ENCODE measurements around the gene ZNF654.

Gene ZNF654

DNA sequence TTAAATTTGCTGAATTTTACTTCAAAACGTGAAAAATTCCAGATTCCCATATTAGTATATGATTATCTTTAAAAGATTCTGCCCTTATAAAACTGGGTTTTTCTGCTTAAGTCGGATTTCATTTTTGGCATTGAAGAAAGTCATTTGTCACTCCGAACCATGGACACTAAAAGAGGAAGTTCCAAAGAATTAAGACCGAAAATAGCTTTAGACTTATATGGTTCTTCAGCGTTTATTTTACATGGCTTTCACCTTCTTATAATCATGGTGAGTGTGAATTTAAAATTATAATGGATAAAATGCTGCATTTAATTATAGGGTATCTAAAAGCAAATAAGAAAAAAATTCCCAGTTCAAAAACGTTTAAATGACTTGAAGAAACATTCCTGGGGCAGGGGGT is 91.8 kb downstream of the ZNF654 start:
- Histone ChIP-seq H3K9ac (peak overlapping the region; percentile 81; the same call in 1 of the 2 replicates), H3K36me3 (ENCODE audit: insufficient read depth) (no peaks in the 10 kb centered on the region), H3K27me3 (ENCODE audit: insufficient read depth, low read depth) (no peaks in the 10 kb centered on the region), H4K20me1 (ENCODE audit: insufficient read depth) (no peaks in the 10 kb centered on the region), H3K27ac (no peak overlapping the region), H2AFZ (ENCODE audit: low read depth) (no peak overlapping the region), H3K79me2 (ENCODE audit: insufficient read depth, low read depth) (peaks cover 21% of the 10 kb centered on the region), H3K4me1 (ENCODE audit: low read depth, poor library complexity, severe bottlenecking) (peaks cover 17% of the 10 kb centered on the region), H3K4me2 (peak overlapping the region; percentile 76), H3K4me3 (IDR thresholded peaks at IDR 0.05; ENCODE audit: insufficient read depth, low read depth, low read length) (no peak overlapping the region)
- TF ChIP-seq, protein P1, sequence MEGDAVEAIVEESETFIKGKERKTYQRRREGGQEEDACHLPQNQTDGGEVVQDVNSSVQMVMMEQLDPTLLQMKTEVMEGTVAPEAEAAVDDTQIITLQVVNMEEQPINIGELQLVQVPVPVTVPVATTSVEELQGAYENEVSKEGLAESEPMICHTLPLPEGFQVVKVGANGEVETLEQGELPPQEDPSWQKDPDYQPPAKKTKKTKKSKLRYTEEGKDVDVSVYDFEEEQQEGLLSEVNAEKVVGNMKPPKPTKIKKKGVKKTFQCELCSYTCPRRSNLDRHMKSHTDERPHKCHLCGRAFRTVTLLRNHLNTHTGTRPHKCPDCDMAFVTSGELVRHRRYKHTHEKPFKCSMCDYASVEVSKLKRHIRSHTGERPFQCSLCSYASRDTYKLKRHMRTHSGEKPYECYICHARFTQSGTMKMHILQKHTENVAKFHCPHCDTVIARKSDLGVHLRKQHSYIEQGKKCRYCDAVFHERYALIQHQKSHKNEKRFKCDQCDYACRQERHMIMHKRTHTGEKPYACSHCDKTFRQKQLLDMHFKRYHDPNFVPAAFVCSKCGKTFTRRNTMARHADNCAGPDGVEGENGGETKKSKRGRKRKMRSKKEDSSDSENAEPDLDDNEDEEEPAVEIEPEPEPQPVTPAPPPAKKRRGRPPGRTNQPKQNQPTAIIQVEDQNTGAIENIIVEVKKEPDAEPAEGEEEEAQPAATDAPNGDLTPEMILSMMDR (conservative IDR thresholded peaks at IDR 0.05; ENCODE audit: low read depth, low read length) = no peak

DNA sequence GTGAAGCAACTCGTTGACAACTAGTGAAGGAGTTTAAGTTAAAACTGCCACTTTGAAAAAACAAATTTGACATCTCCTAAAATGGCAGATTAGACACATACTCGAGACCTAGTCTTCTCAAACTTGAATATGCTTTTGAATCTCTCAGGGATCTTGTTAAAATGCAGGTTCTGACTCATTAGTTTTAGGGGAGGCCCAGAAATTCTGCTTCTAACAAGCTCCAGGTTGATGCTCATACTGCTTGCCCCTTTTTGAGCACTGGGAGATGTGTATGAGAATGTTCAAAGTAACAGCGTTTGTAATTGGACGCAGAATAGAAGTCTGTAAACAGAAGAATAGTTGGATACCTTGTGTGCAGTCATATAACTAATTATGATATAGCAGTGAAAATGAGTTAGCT is 92.3 kb downstream of the ZNF654 start:
- H3K4me1 ChIP-seq (ENCODE audit: low read depth, poor library complexity, severe bottlenecking) = peaks cover 15% of the 10 kb centered on the region
- no peaks in the 10 kb centered on the region for H4K20me1 ChIP-seq (ENCODE audit: insufficient read depth)
- no peak overlapping the region for H3K27ac ChIP-seq
- no peak overlapping the region for H3K9ac ChIP-seq
- no peaks in the 10 kb centered on the region for H3K36me3 ChIP-seq (ENCODE audit: insufficient read depth)
- H2AFZ ChIP-seq (ENCODE audit: low read depth) = no peak overlapping the region
- H3K79me2 ChIP-seq (ENCODE audit: insufficient read depth, low read depth) = peaks cover 21% of the 10 kb centered on the region
- H3K4me2 ChIP-seq = peak overlapping the region; percentile 76
- TF ChIP-seq, protein P1 (conservative IDR thresholded peaks at IDR 0.05; ENCODE audit: low read depth, low read length) = no peak
- H3K4me3 ChIP-seq (IDR thresholded peaks at IDR 0.05; ENCODE audit: insufficient read depth, low read depth, low read length) = no peak overlapping the region
- no peaks in the 10 kb centered on the region for H3K27me3 ChIP-seq (ENCODE audit: insufficient read depth, low read depth)

DNA sequence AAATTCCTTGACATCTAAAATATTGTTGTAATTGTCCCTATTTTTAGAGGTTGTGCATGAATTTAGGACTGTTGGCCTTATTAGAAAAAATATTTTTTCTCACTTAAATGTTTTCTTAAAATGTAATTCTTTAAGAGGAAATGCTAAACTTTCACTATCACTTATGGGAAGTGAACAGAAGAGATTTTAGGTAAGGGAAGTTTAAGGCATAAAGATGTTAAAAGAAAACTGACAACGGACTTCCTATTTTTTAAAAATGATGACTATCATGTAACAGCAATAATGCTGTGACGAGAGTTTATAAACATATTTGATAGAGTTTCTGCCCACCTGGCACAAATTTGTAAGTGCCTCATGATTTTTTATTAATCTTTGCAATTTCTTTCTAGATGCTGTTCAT is 93.8 kb downstream of the ZNF654 start:
- Histone ChIP-seq H3K4me1 (ENCODE audit: low read depth, poor library complexity, severe bottlenecking) (peaks cover 15% of the 10 kb centered on the region), H4K20me1 (ENCODE audit: insufficient read depth) (no peaks in the 10 kb centered on the region), H3K27me3 (ENCODE audit: insufficient read depth, low read depth) (no peaks in the 10 kb centered on the region), H2AFZ (ENCODE audit: low read depth) (no peak overlapping the region), H3K4me2 (no peak overlapping the region), H3K36me3 (ENCODE audit: insufficient read depth) (no peaks in the 10 kb centered on the region), H3K9ac (no peak overlapping the region), H3K79me2 (ENCODE audit: insufficient read depth, low read depth) (peaks cover 21% of the 10 kb centered on the region), H3K27ac (no peak overlapping the region), H3K4me3 (IDR thresholded peaks at IDR 0.05; ENCODE audit: insufficient read depth, low read depth, low read length) (no peak overlapping the region)
- TF ChIP-seq, protein P1 (conservative IDR thresholded peaks at IDR 0.05; ENCODE audit: low read depth, low read length) = no peak

DNA sequence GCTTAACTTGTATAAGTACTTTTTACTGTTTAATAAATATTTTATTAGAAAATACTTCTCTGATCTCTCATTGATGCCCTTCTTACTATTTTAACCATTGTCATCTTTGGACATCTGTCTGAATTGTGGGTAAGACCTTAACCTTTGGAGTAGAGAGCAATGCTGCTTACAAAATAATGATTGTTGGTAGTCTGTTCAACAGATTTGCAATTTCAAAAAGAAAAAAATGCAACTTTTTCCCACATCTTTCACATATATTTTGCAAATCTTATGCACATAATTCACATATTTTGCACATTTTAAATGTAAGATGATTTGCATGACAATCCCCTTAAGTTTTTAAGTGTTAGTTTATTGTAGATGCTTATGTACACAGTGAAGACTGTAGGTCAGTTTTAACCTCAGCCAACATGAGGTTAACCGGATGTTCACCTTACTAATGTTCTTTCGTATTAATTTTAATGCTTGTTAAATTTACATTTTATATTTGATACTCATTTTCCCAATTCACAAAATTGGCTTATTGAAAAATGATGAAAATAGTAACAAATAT is 107.4 kb downstream of the ZNF654 start:
- Histone ChIP-seq H3K4me2 (no peak overlapping the region), H3K36me3 (ENCODE audit: insufficient read depth) (no peaks in the 10 kb centered on the region), H3K9ac (no peak overlapping the region)

More for the DNA sequence above, 107.4 kb downstream of the ZNF654 start:
- Histone ChIP-seq H3K79me2 (ENCODE audit: insufficient read depth, low read depth) (no peaks in the 10 kb centered on the region), H3K27me3 (ENCODE audit: insufficient read depth, low read depth) (no peaks in the 10 kb centered on the region), H3K27ac (no peak overlapping the region), H3K4me3 (IDR thresholded peaks at IDR 0.05; ENCODE audit: insufficient read depth, low read depth, low read length) (no peak overlapping the region), H3K4me1 (ENCODE audit: low read depth, poor library complexity, severe bottlenecking) (no peaks in the 10 kb centered on the region), H4K20me1 (ENCODE audit: insufficient read depth) (no peaks in the 10 kb centered on the region), H2AFZ (ENCODE audit: low read depth) (no peak overlapping the region)
- TF ChIP-seq, protein P1 (conservative IDR thresholded peaks at IDR 0.05; ENCODE audit: low read depth, low read length) = no peak
